Prostate gland (tissue), 2 donors: ENCODE measurements around the gene ZNF585A. TPM values are rescaled to one million over a fixed set of nuclear protein-coding genes. Genes with fewer than 3 reads are reported as not detected.

Source experiments
- DNase-seq: peaks from one replicate; pipeline ENCODE4 v3.0.0-alpha.2; 2019; ENCODE audit warnings: low spot score
- H3K27ac ChIP-seq, 2 donors: fragments of 200-600 bp; sonication (generic); 2 replicates each; pipeline ENCODE4 v1.5.1; 2017 to 2019
- H3K27me3 ChIP-seq: fragments of 200-600 bp; sonication (generic); replicated peaks from 2 replicates; pipeline ENCODE4 v1.5.1; 2019; ENCODE audit not compliant: insufficient read depth
- H3K36me3 ChIP-seq, 2 donors: fragments of 200-600 bp; sonication (generic); 1 replicate in 1 of 2; 2 replicates in 1 of 2; pipeline versions ENCODE4 v1.5.1 to v1.8.1; 2017 to 2019
- H3K4me1 ChIP-seq: fragments of 200-600 bp; sonication (generic); replicated peaks from 2 replicates; pipeline ENCODE4 v1.5.1; 2019
- H3K4me3 ChIP-seq, 2 donors: fragments of 200-600 bp; sonication (generic); 2 replicates each; pipeline ENCODE4 v1.5.1; 2017 to 2019
- H3K9me3 ChIP-seq: fragments of 200-600 bp; sonication (generic); 2 replicates; pipeline ENCODE4 v1.5.1; 2017
- POLR2A ChIP-seq: fragments of 450-650 bp; IDR thresholded peaks from one replicate; pipeline ENCODE4 v1.6.1; 2016; ENCODE audit warnings: antibody characterized with exemption, mild to moderate bottlenecking
- POLR2AphosphoS5 ChIP-seq: sonication (generic); formaldehyde crosslinking; IDR thresholded peaks from one replicate; pipeline ENCODE4 v1.6.1; 2017; ENCODE audit warnings: antibody characterized with exemption
- WGBS: methylation state at CpG from one replicate; pipeline ENCODE4 v1.1.5; 2018; 5-methylcytosine and 5-hydroxymethylcytosine counted together
- intact Hi-C: fragments of 100-400 bp; cut with DNase I; formaldehyde crosslinking; loops from one replicate; pipeline ENCODE4 v1.14.2; 2022
- total RNA-seq, 2 donors: library from RNA; depleted of rRNA; stranded (reverse); fragments of >200 nt; gene quantifications; one replicate each; pipeline ENCODE4 v1.1.0, GENCODE V29; 2016
- TF ChIP-seq, protein P1 (sequence below), 4 experiments: fragments of 200-600 bp in 2 of 4; fragments of 450-650 bp in 2 of 4; sonication (generic) in 2 of 4; IDR thresholded peaks; 1 replicate in 3 of 4; 2 replicates in 1 of 4; pipeline ENCODE4 v1.5.1; 2016 to 2019; ENCODE audit warnings: antibody characterized with exemption in 4 of 4, mild to moderate bottlenecking in 2 of 4, moderate library complexity in 2 of 4

Gene ZNF585A
- total RNA-seq, 2 donors from 2014 or later: 5.0 to 8.7 TPM

DNA sequence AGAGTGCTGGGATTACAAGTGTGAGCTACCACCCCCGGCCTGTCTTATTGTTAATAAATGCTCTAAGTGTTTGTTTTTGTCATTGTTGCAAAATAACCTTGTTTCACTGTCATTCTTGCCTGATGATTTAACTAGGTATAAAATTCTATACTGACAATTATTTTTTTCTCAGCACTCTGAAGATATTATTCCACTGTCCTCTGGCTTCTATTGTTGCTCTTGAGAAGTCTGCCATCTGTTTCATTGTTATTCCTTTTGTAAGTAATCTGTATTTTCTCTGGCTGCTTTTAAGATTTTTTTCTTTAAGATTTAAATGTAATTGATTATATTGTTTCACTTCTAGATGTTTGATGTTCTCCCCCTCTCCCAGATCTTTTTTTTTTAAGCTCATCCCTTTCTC is 76.6 kb downstream of the ZNF585A start:
- WGBS: 100% methylated on average over 1 of the region's 1 CpG
- intact Hi-C loops: no loop called here
- Histone ChIP-seq H3K27ac (no peak overlapping the region), H3K9me3 (peaks cover 6% of the 10 kb centered on the region), H3K36me3 (peaks cover 3 to 8% of the 10 kb centered on the region in 2 donors), H3K4me1 (no peaks in the 10 kb centered on the region), H3K27me3 (no peaks in the 10 kb centered on the region), H3K4me3 (no peak overlapping the region)
- TF ChIP-seq, protein P1, sequence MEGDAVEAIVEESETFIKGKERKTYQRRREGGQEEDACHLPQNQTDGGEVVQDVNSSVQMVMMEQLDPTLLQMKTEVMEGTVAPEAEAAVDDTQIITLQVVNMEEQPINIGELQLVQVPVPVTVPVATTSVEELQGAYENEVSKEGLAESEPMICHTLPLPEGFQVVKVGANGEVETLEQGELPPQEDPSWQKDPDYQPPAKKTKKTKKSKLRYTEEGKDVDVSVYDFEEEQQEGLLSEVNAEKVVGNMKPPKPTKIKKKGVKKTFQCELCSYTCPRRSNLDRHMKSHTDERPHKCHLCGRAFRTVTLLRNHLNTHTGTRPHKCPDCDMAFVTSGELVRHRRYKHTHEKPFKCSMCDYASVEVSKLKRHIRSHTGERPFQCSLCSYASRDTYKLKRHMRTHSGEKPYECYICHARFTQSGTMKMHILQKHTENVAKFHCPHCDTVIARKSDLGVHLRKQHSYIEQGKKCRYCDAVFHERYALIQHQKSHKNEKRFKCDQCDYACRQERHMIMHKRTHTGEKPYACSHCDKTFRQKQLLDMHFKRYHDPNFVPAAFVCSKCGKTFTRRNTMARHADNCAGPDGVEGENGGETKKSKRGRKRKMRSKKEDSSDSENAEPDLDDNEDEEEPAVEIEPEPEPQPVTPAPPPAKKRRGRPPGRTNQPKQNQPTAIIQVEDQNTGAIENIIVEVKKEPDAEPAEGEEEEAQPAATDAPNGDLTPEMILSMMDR (IDR thresholded peaks at IDR 0.05): no peak
- TF ChIP-seq POLR2A: no peak
- no peak for TF ChIP-seq POLR2AphosphoS5
- DNase-seq: no peak

Other genes starting within 250 kb of the ZNF585A start
- 10 to 100 TPM in 1 of 2 donors, 1 to 10 TPM in 1; 4.8 to 10.7 TPM for gene ZNF420, start 94.3 kb downstream of the ZNF585A start, total RNA-seq
- gene ZNF585B, start 37.8 kb upstream of the ZNF585A start, total RNA-seq: 10 to 100 TPM; 13.5 to 20.1 TPM
- gene ZNF383, start 45.5 kb upstream of the ZNF585A start, total RNA-seq: 1 to 10 TPM; 6.6 to 7.8 TPM
- gene ZNF527, start 198.4 kb upstream of the ZNF585A start, total RNA-seq: 10 to 100 TPM; 10.7 to 15.0 TPM